GM18498 (cell line): ENCODE measurements around the gene MPP3.
A peak's percentile ranks its signal among the peaks of the same experiment; 100 is the strongest.

ENCODE experiments used
- ATAC-seq: cut with Tn5 transposase; IDR thresholded peaks from one replicate; pipeline ENCODE4 v1.9.1; 2021; ENCODE audit warnings: mild to moderate bottlenecking, moderate library complexity; ENCODE audit not compliant: unreplicated experiment

Gene MPP3

GRCh38 chr17:43779145-43780125, 53.5 kb downstream of the MPP3 start:
- peak; percentile 26 for ATAC-seq

GRCh38 chr17:43778337-43779144, 54.4 kb downstream of the MPP3 start, which contains the start of gene DUSP3:
Gene DUSP3 (minus strand): TSS chr17:43778977. CDS start chr17:43778924, 53 bp downstream.
- ATAC-seq = peak; percentile 91

GRCh38 chr17:43774304-43775250, 58.4 kb downstream of the MPP3 start:
- no peak for ATAC-seq

- no peak for ATAC-seq
These were observed 59.9 kb downstream of the MPP3 start for GRCh38 chr17:43772877-43773648.

- ATAC-seq = no peak
These were observed 61.5 kb downstream of the MPP3 start for GRCh38 chr17:43771463-43771862.

GRCh38 chr17:43770957-43771356, 62.0 kb downstream of the MPP3 start:
- ATAC-seq = no peak

GRCh38 chr17:43769859-43770258, 63.1 kb downstream of the MPP3 start:
- no peak for ATAC-seq

- no peak for ATAC-seq
These were observed 63.5 kb downstream of the MPP3 start for GRCh38 chr17:43769426-43769825.

GRCh38 chr17:43768943-43769342, 64.0 kb downstream of the MPP3 start:
- no peak for ATAC-seq

GRCh38 chr17:43768382-43768781, 64.6 kb downstream of the MPP3 start:
- ATAC-seq = no peak

DNA sequence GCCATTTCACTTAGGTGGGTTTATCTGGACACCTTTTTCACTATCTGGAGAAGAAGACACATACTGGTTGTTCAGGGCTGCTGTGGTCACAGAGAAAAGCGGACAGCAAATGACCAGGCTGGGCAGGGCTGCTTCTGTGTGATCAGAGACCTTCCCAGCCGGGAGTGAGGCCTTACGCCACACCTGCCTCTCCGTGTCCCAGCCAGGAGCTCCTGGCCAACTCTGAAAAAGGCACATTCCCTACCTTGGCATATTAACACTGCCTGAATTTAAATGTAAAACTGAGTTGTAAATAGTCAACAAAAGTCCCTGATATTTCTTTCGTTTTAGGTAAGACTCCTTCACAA, 65.3 kb downstream of the MPP3 start:
- no peak for ATAC-seq

- ATAC-seq = no peak
These were observed 65.8 kb downstream of the MPP3 start for GRCh38 chr17:43767053-43767712.

DNA sequence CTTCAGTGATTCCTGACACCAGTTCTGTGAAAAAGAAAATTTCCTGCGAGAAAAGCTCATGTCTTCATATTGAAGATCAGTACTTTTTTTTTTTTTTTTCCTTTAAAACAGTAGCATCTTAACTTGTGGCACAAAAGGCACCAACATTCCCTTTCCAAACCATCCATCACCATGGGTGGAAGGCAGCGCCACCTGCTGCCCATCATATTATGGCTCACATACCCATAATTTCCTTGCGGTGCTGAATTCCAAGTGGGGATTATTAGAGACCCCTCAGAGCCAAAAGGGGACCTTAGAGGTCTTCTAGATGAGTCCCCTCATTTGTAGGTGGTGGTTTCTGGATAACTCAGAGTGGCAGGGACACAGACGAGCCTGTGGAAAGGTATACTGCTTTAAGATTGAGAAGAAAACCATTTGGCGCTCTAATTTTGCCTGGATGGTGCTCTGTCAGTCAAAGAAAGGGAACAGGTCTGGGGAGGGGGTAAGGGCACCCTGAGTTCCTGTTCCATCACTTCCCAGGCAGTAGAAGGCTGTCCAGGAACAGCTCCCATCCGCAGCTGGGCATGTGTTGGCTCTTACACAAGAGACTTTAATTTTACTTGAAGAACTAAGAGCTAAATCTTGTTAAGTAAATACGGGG, 66.4 kb downstream of the MPP3 start:
- ATAC-seq = no peak

GRCh38 chr17:43760254-43760852, 72.6 kb downstream of the MPP3 start:
- no peak for ATAC-seq

DNA sequence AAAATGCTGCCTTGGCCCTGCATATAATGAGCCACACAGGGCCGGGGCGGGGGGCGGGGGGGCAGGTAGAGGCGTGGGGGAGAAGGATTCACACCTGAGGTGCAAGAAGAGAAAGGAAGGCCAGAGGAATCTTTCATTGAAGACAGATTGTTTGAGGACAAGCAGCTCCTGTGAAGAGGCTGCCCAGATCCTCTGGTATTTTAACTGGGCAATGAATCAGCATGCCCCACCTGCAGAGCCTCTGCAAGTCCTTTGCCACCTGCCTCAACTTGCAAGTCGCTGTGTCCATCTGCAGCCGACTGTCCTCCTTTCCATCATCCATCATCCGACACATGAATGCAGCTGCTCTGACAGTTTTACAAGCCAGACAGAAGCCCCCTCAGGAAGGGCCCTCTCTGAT, 73.1 kb downstream of the MPP3 start:
- no peak for ATAC-seq

- no peak for ATAC-seq
These were observed 74.3 kb downstream of the MPP3 start, which contains the start of gene SOST for GRCh38 chr17:43758497-43759174. Gene SOST (minus strand): TSS chr17:43758791. CDS start chr17:43758741, 50 bp downstream.

DNA sequence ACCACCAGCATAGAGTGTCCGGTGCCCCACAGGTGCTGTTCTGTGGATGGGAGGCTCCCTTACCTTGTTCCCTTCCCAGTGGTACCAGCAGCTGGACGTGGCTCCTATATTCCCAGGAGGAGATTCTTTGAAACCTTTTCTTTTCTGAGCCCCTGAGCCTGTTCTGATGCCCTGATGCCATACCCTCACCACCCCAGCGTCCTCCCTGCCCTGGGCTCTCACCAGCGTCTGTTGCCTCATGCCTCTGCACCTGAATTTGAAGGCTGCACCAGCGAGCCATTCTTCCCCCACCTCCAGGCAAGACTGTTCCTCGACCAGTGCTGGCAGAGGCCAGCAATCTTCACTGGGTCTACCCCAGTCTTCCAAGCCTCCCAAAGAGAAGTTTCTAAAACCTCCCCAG, 74.9 kb downstream of the MPP3 start:
- no peak for ATAC-seq

- ATAC-seq = no peak
These were observed 75.7 kb downstream of the MPP3 start for GRCh38 chr17:43757171-43757660.
